ENCODE data around the gene BTBD3. TPM values are rescaled to one million over a fixed set of nuclear protein-coding genes. Genes with fewer than 3 reads are reported as not detected.

Gene BTBD3
- polyA plus RNA-seq, 4 donors, result 66.5 to 87.4 (median 77.0) TPM

DNA sequence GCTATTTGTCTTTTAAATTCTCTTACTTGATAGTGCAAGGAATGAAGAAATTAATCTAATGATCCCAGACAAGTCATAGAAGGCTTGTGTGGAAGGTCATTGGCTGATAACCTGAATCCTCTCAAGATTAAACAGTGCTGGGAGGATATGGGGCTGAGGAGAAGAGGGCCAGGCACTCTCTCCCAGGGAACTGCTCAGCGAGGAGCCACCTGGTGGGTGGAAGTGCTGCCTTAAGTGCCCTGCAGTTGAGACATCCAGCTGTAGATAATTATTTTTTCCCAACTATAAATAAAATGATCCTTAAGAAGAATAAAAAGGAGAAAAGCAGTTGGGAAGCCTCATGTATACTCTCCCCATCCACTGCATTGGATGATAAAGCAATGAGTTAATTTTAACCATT is 47.9 kb downstream of the BTBD3 start:
- DNase-seq (ENCODE audit: low read depth in 4 of 4, low spot score in 3 of 4), result no peak

DNA sequence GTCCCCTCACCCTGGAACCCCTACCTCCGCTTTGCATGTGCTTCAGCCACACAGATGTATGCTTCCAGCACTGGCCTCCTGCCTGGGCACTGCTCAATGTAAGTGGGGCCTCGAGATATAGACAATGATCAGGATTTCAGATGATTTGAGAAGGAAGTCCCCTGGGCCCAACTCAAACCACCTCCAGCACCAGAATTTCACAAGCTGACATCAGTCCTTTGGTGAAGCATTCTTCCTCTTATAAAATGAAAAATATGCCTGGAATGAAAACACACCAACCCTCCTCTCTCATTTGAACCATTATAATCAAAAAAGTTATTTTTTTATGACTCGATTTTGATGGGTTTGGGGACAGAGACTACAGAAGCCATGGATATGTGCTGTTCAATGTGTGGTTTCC is 48.5 kb downstream of the BTBD3 start:
- no peak for DNase-seq (ENCODE audit: low read depth in 4 of 4, low spot score in 3 of 4)

DNA sequence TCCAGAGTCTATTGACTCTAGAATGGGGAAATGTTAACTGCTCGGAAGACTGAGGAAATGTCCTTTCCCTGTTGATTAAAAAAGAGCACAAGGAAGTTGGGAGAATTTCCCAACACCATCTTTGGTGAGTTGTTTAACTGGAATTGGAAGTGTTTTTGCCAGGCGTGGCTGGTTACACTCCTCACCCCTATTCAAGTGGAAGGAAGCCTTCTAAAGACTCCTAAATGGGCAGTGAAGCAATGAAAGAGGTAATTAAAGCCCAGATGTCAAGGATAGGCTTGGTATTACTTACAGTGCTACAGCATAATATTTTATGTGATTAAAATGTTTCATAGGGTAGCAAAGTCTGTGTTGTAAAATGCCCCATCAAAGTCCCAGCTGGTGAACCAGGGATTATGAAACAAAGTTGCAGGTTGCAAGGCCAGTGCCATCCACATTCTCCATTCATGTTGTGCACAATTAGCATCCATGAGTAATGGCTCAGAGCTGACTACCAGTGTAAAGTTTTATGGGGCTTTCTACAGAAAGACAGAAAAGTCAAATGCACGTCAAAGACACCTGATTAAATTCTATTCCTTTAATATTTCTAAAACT is 52.6 kb downstream of the BTBD3 start:
- no peak for DNase-seq (ENCODE audit: low read depth in 4 of 4, low spot score in 3 of 4)

DNA sequence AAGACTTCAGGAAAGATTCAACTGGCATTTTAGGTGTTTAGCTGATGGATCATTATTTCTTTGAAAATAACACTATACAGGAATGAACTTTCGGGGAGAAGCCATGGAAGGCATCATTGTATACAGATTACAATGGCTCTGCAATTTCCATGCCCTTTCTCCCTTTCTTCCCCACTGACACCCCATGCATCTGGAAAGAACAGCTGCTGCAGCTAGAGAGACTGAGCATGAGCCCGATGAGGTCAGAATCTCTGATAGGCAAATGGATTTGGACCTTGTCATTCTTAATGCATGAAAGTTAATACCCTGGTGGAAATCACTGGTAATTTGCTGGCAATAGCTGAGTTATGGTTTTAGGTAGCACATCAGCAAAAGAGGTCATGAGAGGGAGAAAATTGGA is 54.8 kb downstream of the BTBD3 start:
- DNase-seq (ENCODE audit: low read depth in 4 of 4, low spot score in 3 of 4), result no peak

Measured in right renal pelvis (tissue), 4 donors.